HepG2 (cell line): ENCODE results near the gene ZFP3. TPM values are rescaled to one million over a fixed set of nuclear protein-coding genes. Genes with fewer than 3 reads are reported as not detected.

ENCODE experiments used
- ARID2 ChIP-seq: sonication (generic); formaldehyde crosslinking; IDR thresholded peaks from 2 replicates; pipeline ENCODE4 v1.8.1; 2022; ENCODE audit warnings: mild to moderate bottlenecking, missing genetic modification reagents, borderline replicate concordance
- ATAD3A ChIP-seq: sonication (generic); formaldehyde crosslinking; IDR thresholded peaks from 2 replicates; pipeline ENCODE4 v1.4.0; 2020; ENCODE audit warnings: missing genetic modification reagents
- BCL3 ChIP-seq: sonication (generic); formaldehyde crosslinking; IDR thresholded peaks from 2 replicates; pipeline ENCODE4 v1.5.1; 2020; ENCODE audit warnings: mild to moderate bottlenecking, missing genetic modification reagents, moderate library complexity
- DR1 ChIP-seq: sonication (generic); formaldehyde crosslinking; IDR thresholded peaks from 2 replicates; pipeline ENCODE4 v1.8.0; 2021; ENCODE audit warnings: mild to moderate bottlenecking, missing genetic modification reagents, inconsistent platforms
- ELF1 ChIP-seq: sonication (generic); formaldehyde crosslinking; IDR thresholded peaks from 2 replicates; pipeline ENCODE4 v1.4.0; 2020; ENCODE audit warnings: missing genetic modification reagents
- FOXJ3 ChIP-seq: sonication (generic); formaldehyde crosslinking; IDR thresholded peaks from 2 replicates; pipeline ENCODE4 v1.4.0; 2020; ENCODE audit warnings: missing genetic modification reagents, mild to moderate bottlenecking, borderline replicate concordance
- GMEB2 ChIP-seq: IDR thresholded peaks from 2 replicates; pipeline ENCODE4 v1.6.1; 2016; ENCODE audit warnings: missing biosample characterization, missing genetic modification reagents, low read depth
- JDP2 ChIP-seq: sonication (generic); formaldehyde crosslinking; IDR thresholded peaks from 2 replicates; pipeline ENCODE4 v1.8.1; 2022; ENCODE audit warnings: missing genetic modification reagents, borderline replicate concordance
- JUNB ChIP-seq: sonication (generic); formaldehyde crosslinking; IDR thresholded peaks from 2 replicates; pipeline ENCODE4 v1.8.0; 2022; ENCODE audit warnings: missing genetic modification reagents, mild to moderate bottlenecking, borderline replicate concordance
- MATR3 ChIP-seq: sonication (generic); formaldehyde crosslinking; IDR thresholded peaks from 2 replicates; pipeline ENCODE4 v1.4.0; 2020; ENCODE audit warnings: missing genetic modification reagents
- MLLT10 ChIP-seq: sonication (generic); formaldehyde crosslinking; IDR thresholded peaks from 2 replicates; pipeline ENCODE4 v1.4.0; 2020; ENCODE audit warnings: missing genetic modification reagents
- NFRKB ChIP-seq: fragments of 450-650 bp; IDR thresholded peaks from 2 replicates; pipeline ENCODE4 v1.6.1; 2017
- PLSCR1 ChIP-seq: sonication (generic); formaldehyde crosslinking; IDR thresholded peaks from 2 replicates; pipeline ENCODE4 v1.5.0; 2020; ENCODE audit warnings: missing genetic modification reagents, mild to moderate bottlenecking, borderline replicate concordance
- REL ChIP-seq: sonication (generic); formaldehyde crosslinking; conservative IDR thresholded peaks from 2 replicates; pipeline ENCODE4 v1.8.0; 2022; ENCODE audit warnings: mild to moderate bottlenecking, missing genetic modification reagents, moderate library complexity
- TMF1 ChIP-seq: sonication (generic); formaldehyde crosslinking; IDR thresholded peaks from 2 replicates; pipeline ENCODE4 v1.8.1; 2022; ENCODE audit warnings: low read depth, missing genetic modification reagents
- ZBTB26 ChIP-seq: IDR thresholded peaks from 2 replicates; pipeline ENCODE4 v1.6.1; 2016; ENCODE audit warnings: missing compliant biosample characterization, missing genetic modification reagents, borderline replicate concordance
- ZFP36L1 ChIP-seq: sonication (generic); formaldehyde crosslinking; IDR thresholded peaks from 2 replicates; pipeline ENCODE4 v1.8.0; 2022; ENCODE audit warnings: mild to moderate bottlenecking, missing genetic modification reagents, moderate library complexity
- ZSCAN20 ChIP-seq: sonication (generic); formaldehyde crosslinking; IDR thresholded peaks from 2 replicates; pipeline ENCODE4 v1.4.0; 2020; ENCODE audit warnings: missing genetic modification reagents, mild to moderate bottlenecking, borderline replicate concordance
- ZSCAN22 ChIP-seq: sonication (generic); formaldehyde crosslinking; IDR thresholded peaks from 2 replicates; pipeline ENCODE4 v1.4.0; 2020; ENCODE audit warnings: mild to moderate bottlenecking, missing genetic modification reagents
- ZSCAN5A ChIP-seq: sonication (generic); formaldehyde crosslinking; IDR thresholded peaks from 2 replicates; pipeline ENCODE4 v1.8.0; 2022; ENCODE audit warnings: mild to moderate bottlenecking, missing genetic modification reagents, borderline replicate concordance
- polyA plus RNA-seq, 8 experiments: library from polyadenylated mRNA; depleted of rRNA in 3 of 8; stranded (reverse) in 7 of 8; unstranded in 1 of 8; fragments of >200 nt; fragmentation: Illumina TruSeq in 4 of 8; extraction: Trizol in 4 of 8; gene quantifications; 2 replicates each; pipeline versions ENCODE4 v1.2.1 to v1.2.3, GENCODE V29; 2011 to 2016; ENCODE audit warnings: low read depth in 4 of 8, missing spikeins in 1 of 8, mixed read lengths in 1 of 8; ENCODE audit not compliant: insufficient read depth in 1 of 8
- total RNA-seq, 5 experiments: library from RNA; depleted of rRNA; stranded (reverse); fragments of >200 nt; fragmentation: Illumina TruSeq; extraction: Trizol; gene quantifications; 2 replicates each; pipeline ENCODE4 v1.2.3, GENCODE V29; 2016; ENCODE audit warnings: low read depth in 1 of 5

Gene ZFP3
- total and polyA plus RNA-seq, 2 of the 13 experiments (the other 11 are each of a cell fraction or from before 2014, with no cell fraction given), result not detected

- TF ChIP-seq PLSCR1 (no peak), ZSCAN22 (no peak), NFRKB (no peak), DR1 (CRISPR knock-in tag) (no peak), REL (peak; percentile 53; the same call in 1 of the 2 replicates), ATAD3A (CRISPR knock-in tag) (no peak), GMEB2 (CRISPR knock-in tag) (peak; percentile 52; the same call in 1 of the 2 replicates), ZBTB26 (CRISPR knock-in tag) (peak; percentile 64; the same call in 1 of the 2 replicates), JUNB (CRISPR knock-in tag) (no peak), TMF1 (0 out of 2 replicates have a peak, but pooled peaks have one; percentile 58), MLLT10 (no peak), ELF1 (CRISPR knock-in tag) (peak; percentile 92), ARID2 (CRISPR knock-in tag) (0 out of 2 replicates have a peak, but pooled peaks have one; percentile 54), ZFP36L1 (CRISPR knock-in tag) (peak; percentile 86; the same call in 1 of the 2 replicates), FOXJ3 (CRISPR knock-in tag) (no peak), BCL3 (CRISPR knock-in tag) (peak; percentile 75), ZSCAN20 (CRISPR knock-in tag) (peak; percentile 8; the same call in 1 of the 2 replicates), ZSCAN5A (no peak; the same call in 1 of the 2 replicates), JDP2 (CRISPR knock-in tag) (no peak), MATR3 (CRISPR knock-in tag) (no peak)
Observed at GRCh38 chr17:5111402-5112204, 33.3 kb downstream of the ZFP3 start, which contains the start of gene ZNF232 (continued).
